NCI-H524 (cell line): ENCODE results near the gene EMX1.

ENCODE experiments used
- DNase-seq, 2 experiments: peaks; one replicate each; lab custom pipeline; 2025; lab: John Stamatoyannopoulos, UW

EMX1 gene

DNA sequence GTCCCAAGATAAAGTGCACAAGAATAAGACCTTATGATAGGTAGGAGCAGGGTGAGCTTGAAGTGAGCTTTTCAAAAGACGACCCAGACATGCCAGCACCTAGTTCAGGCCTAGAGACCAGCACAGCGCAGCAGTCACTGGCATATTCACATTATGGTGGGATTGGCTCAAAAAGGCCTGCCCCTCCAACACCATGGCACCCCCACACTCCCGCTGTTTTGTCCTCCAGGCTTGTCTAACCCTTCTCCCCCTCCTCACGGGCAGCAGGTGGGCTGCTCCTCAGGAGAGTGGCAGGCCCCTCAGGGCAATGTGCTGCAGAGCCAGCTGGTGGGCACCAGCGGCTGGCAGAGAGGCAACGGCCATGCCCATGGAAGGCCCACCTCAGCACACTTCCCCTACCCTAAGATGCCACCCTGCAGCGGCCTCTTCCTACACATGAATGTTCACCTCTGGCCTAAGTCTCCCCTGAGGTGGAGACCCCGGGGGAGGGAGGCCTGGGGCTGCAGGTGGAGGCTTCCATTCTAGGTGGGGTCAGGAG lies 25.6 kb downstream of the EMX1 start:
- DNase-seq, result no peak

- no peak for DNase-seq
These were observed 26.4 kb downstream of the EMX1 start for GRCh38 chr2:72943540-72944395.

DNA sequence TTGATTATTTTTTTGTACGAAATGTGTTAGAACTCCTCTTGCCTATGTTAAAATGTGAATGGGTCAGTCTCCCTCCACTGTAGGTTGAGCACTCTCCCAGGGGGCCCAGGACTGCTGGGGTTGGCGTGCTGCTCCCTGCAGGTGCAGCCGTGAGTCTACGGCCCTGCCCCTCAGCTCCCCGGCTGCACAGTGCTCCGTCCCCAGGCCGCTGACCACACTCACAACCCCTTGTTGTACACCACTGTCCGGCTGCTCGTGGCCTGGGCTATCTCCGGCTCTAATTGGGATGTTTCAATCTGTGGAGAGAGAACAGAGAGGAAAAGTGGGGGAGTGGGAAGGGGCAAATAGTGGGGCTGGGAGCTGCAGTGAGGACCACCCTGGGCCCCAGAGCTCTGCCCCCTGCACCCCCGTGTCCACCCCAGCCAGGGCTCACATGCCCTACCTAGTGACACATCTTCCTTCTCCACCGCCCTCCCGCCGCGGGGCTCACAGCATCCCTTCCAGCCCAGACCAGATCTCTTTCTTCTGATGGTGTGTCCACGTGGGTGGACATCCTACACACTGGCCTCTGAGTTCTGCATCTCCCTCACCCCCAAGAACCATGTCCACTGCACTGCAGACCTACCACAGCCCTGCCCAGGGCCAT lies 27.6 kb downstream of the EMX1 start:
- no peak for DNase-seq

GRCh38 chr2:72945450-72946019 lies 28.2 kb downstream of the EMX1 start:
- DNase-seq, result no peak

GRCh38 chr2:72946466-72946865 lies 29.1 kb downstream of the EMX1 start:
- DNase-seq, result no peak

DNA sequence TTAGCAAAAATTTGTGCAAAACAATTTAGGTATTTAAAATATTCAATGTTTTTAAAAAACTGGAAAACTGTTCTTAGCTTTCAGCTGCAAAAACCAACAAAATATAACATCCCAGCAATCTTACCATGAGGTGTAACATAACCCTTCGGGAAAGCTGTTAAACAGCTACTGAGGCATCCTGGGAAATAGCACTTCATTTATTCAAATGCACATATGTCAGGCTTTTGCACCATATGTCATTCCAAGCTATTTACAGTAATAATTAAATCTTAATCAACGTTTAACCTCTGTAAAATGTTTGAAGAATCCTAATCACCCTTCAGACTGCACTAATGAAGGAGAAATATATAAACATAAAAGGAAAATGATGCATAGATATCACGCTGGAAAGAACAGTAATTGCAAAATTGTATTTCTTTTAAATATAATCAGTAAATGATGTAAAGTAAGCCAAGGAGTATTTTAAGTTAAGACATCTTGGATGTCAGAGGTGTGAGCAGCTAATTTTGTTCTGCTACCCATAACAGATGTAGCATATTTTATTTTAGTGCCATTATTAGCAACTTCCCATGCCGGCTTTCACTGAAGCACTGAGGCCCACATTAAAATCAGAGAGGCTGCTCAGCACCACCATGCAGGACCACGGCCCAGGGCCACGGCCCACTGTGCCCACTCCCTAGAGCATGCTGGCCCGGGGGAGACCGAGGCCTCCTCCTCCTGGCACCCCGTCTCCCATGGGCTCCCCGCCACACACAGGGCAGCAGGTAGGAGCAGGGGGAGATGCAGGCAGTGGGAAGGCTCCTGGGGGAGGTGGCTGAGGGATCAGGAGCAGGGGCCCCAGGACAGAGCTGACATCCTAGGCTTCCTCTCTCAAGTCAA lies 30.9 kb downstream of the EMX1 start:
- peak; percentile 55 to 91 for DNase-seq

DNA sequence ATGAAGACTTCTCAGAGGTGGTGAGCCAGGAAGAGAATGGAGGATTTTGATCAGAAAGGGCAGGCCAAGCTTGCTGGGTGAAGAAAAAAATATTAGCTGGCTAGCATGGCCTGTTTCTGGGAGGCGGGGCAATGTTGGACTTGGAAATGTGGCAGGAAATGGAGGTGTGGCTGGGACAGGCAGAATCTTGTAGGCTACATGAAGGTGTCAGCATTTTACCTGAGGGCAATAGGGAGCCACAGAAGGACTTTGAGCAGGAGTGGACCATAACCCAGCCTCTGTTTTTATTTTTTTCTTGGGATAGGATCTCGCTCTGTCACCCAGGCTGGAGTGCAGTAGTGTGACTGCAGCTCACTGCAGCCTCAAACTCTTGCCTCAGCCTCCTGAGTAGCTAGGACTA lies 31.7 kb downstream of the EMX1 start:
- DNase-seq, result no peak

DNA sequence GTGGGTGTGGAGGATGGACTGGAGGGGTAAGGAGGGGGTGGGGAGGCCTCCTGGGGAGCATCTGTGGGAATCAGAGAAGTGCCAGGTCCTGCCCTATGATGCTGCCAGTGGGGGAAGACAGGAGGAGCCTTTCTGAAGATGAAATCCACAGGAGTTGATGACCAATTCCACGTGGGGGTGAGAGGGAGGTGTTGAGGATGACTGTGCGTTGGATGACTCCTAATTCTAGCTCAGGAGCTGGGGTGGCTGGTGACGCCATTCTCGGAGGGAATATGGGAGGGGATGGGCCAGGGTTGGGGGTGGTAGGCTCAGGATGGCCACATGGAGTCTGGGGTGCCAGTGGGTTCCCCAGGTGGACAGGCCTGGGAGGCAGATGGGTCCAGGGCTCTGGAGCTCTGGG lies 32.3 kb downstream of the EMX1 start:
- no peak for DNase-seq

GRCh38 chr2:72950558-72951255 lies 33.4 kb downstream of the EMX1 start:
- no peak for DNase-seq

GRCh38 chr2:72951303-72952095 lies 34.2 kb downstream of the EMX1 start:
- DNase-seq, result no peak

DNA sequence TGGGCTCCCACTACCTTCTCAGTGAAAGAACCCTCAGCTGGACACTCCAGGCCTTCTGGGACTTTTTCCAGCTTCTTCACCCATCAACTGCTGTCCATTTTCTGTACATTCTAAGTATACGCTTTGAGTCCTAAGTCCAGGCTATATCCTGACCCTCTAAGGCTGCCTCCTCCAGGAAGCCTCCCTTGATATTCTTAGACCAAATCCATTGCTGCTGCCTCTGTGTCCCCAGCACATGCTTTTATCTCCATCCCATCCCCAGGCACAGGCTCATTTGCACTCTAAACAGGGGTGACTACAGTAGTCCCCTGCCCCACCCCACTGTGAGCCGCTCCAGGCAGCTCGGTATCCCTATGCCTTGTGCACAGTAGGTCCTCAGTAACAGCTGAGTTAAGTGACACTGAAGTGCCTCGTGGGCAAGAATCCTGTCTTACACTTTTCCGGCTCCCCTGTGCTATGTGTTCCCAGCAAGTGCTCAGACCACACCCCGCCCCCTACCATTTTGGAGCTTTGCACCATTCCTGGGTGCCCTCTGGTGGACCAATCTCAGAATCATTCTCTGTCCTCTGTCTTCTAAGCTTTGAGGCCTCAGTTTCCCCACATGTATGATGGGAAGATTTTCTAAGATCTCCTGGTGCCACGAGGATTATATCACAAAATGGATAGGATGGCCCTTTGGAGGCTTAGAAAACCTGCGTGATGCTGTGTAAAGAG lies 34.9 kb downstream of the EMX1 start:
- peak in 1 of 2 experiments; percentile 3 for DNase-seq

GRCh38 chr2:72952961-72953360 lies 35.6 kb downstream of the EMX1 start:
- DNase-seq, result no peak

DNA sequence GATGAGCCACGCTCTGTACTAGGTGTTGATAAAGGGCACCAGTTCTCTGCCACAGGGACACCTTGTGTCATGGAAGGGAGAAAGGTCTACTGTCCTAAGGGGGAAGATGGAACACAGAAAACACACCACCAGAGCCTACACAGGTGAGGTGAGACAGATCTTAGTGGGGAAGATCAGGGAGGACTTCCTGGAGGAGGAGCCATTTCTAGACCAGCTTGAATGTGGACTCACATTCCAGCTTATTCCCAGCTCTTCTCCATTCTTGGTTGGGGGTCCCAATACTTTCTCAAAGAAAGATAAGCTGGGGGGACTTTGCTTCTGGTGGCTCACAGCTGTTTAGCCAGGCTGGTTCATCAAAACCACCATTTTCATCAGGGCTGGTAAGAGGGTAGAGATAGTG lies 36.2 kb downstream of the EMX1 start:
- DNase-seq, result no peak

DNA sequence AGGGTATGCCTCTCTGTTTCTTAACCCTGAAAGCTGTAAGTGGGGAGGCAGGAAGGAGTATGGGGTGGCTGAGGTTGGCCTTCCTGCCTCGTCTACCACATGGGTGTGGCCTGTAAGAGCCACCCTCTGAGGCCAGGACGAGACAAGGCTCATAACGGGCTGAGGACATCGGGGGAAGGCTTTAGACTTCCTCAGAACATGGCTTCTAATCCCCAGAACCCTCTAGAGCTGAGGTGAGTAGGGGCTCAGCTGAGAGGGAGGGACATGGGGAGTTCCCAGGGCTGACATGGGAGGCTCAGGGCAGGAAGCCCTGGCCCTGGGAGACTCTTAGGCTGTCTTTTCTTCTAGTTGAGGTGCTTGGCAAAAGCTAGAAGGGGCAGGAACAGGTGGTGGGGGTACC lies 36.7 kb downstream of the EMX1 start:
- peak in 1 of 2 experiments; percentile 13 for DNase-seq

GRCh38 chr2:72954376-72955227 lies 37.3 kb downstream of the EMX1 start:
- peak in 1 of 2 experiments; percentile 57 for DNase-seq

DNA sequence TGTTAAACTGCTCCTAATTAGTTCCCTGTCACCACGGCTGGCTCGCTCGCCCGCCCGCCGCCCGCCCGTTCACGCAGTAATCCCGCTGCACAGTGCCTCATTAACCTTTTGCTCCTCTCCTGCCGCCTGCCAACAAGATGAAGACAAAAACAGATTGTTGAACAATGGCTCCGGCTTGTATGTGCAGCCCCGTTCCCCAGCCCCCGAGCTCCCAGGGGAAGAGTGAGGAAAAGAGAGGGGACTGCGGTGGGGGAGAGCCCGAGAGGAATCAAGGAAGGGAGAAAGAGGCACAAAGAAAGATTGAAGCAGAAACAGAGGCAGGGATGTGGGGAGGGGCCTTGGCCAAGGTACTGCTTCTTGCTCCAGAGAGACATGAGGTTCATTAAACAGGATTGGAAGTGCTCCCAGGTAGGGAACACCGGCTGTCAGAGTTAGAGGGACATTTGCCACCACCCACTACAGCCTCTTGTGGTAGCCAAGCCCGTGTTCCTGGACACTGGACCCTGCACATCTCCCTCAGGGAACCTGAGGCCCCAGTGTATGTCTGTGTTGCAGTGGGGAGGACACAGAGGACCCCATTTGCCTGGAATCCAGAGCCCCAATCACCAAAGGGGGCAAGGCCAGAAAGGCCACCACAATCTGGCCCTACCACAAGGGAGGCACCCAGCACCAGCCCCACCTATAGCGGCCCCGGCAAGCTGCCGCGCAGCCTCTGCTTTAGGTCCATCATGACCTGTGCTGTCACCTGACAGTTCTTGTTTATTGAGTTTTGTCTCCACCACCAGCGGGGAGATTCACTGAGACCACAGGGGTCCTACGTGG lies 38.1 kb downstream of the EMX1 start:
- peak; percentile 51 to 55 for DNase-seq

- no peak for DNase-seq
These were observed 38.7 kb downstream of the EMX1 start for GRCh38 chr2:72956050-72956395.

DNA sequence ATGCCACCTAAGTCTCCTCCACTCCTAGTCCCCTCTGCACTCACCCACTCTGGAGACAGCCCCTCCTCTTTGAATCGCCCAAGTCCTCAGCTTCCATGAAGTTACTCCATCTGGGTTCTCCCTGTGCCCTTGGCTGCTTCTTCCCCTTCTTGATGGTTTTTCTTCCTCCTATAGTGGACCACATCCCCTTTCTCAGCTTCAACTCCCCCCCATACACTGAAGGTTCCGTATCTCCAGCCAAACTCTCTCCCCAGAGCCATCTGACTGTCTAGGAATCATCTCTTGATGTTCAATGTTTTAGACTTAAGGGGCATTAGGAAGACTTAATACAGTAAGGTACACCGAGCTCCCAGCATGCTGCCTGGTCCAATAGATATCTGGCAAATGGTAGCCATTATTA lies 39.6 kb downstream of the EMX1 start:
- no peak for DNase-seq
